SU-DHL-6 (cell line): ENCODE measurements around the gene PRSS12.

Experiments used
- H2AFZ ChIP-seq: fragments of 200-600 bp; sonication (generic); 2 replicates; pipeline ENCODE4 v1.6.1; 2014; ENCODE audit warnings: low read depth, mild to moderate bottlenecking, moderate library complexity, mixed read lengths, antibody characterized with exemption, low read length; ENCODE audit not compliant: severe bottlenecking
- H3F3A ChIP-seq: fragments of 200-600 bp; shearing (Covaris generic); 2 replicates; pipeline ENCODE4 v1.6.0; 2016; ENCODE audit warnings: antibody characterized with exemption, mild to moderate bottlenecking; ENCODE audit not compliant: insufficient read depth
- H3K27ac ChIP-seq: fragments of 200-600 bp; sonication (generic); 2 replicates; pipeline ENCODE4 v1.5.1; 2016; ENCODE audit warnings: low read depth, mild to moderate bottlenecking, low read length, moderate library complexity, mixed read lengths
- H3K27me3 ChIP-seq: fragments of 200-600 bp; sonication (generic), shearing (Covaris generic); 2 replicates; pipeline ENCODE4 v1.6.0; 2014; ENCODE audit warnings: mild to moderate bottlenecking, low read length
- H3K36me3 ChIP-seq: fragments of 200-600 bp; sonication (generic); 2 replicates; pipeline ENCODE4 v1.6.1; 2014; ENCODE audit warnings: mild to moderate bottlenecking, low read length, mixed read lengths
- H3K4me2 ChIP-seq: fragments of 300-600, 200-600 bp; shearing (Covaris generic), sonication (generic); 2 replicates; pipeline ENCODE4 v1.6.0; 2014; ENCODE audit warnings: low read length, low read depth, mild to moderate bottlenecking; ENCODE audit not compliant: poor library complexity, severe bottlenecking
- H3K4me3 ChIP-seq: fragments of 200-600 bp; sonication (generic); 2 replicates; pipeline ENCODE4 v1.5.1; 2014; ENCODE audit warnings: antibody characterized with exemption, low read length, mild to moderate bottlenecking, mixed read lengths; ENCODE audit not compliant: insufficient read depth, poor library complexity, severe bottlenecking
- H3K79me2 ChIP-seq: fragments of 200-600 bp; sonication (generic); 2 replicates; pipeline ENCODE4 v1.6.1; 2014; ENCODE audit warnings: mild to moderate bottlenecking, low read length, moderate library complexity; ENCODE audit not compliant: insufficient read depth
- H3K9ac ChIP-seq: fragments of 200-600 bp; sonication (generic); 2 replicates; pipeline ENCODE4 v1.7.0; 2014; ENCODE audit warnings: mild to moderate bottlenecking, low read length
- H3K9me2 ChIP-seq: fragments of 200-600 bp; sonication (generic); replicated peaks from 2 replicates; pipeline ENCODE4 v1.6.1; 2014; ENCODE audit warnings: low read length; ENCODE audit not compliant: insufficient read depth
- H3K9me3 ChIP-seq: fragments of 200-600 bp; sonication (generic); 2 replicates; pipeline ENCODE4 v1.6.1; 2014; ENCODE audit warnings: low read length, mixed read lengths; ENCODE audit not compliant: insufficient read depth
- H4K20me1 ChIP-seq: fragments of 200-600 bp; sonication (generic); 2 replicates; pipeline ENCODE4 v1.6.1; 2014; ENCODE audit warnings: low read depth, mild to moderate bottlenecking, antibody characterized with exemption, low read length, moderate library complexity, mixed read lengths
- CTCF ChIP-seq: fragments of 200-600 bp; sonication (generic); IDR thresholded peaks from one replicate; pipeline ENCODE4 v1.5.1; 2017; ENCODE audit warnings: antibody characterized with exemption, mild to moderate bottlenecking, low read length, moderate library complexity; ENCODE audit not compliant: insufficient read depth, poor library complexity, severe bottlenecking
- EZH2phosphoT487 ChIP-seq: fragments of 200-600 bp; sonication (generic), shearing (Covaris generic); conservative IDR thresholded peaks from 2 replicates; pipeline ENCODE4 v1.6.1; 2018; ENCODE audit warnings: mild to moderate bottlenecking, antibody characterized with exemption, low read length, moderate library complexity, mixed read lengths

PRSS12 gene

GRCh38 chr4:118289794-118290193 is 63.0 kb downstream of the PRSS12 start:
- Histone ChIP-seq H3K79me2 (no peaks in the 10 kb centered on the region), H3K4me2 (no peak overlapping the region), H3K9me2 (no peaks in the 10 kb centered on the region), H3K9me3 (no peaks in the 10 kb centered on the region), H3K27me3 (no peaks in the 10 kb centered on the region), H3F3A (peaks cover 5% of the 10 kb centered on the region; the same call in 1 of the 2 replicates), H2AFZ (no peak overlapping the region), H3K4me3 (no peak overlapping the region), H3K9ac (no peak overlapping the region), H3K36me3 (no peaks in the 10 kb centered on the region), H4K20me1 (no peaks in the 10 kb centered on the region), H3K27ac (no peak overlapping the region)
- TF ChIP-seq EZH2phosphoT487 (no peak), CTCF (no peak)

- H4K20me1 ChIP-seq, result no peaks in the 10 kb centered on the region
- no peak overlapping the region for H3K27ac ChIP-seq
- H3K27me3 ChIP-seq, result no peaks in the 10 kb centered on the region
- TF ChIP-seq CTCF (no peak), EZH2phosphoT487 (no peak)
- no peaks in the 10 kb centered on the region for H3K79me2 ChIP-seq
- no peak overlapping the region for H2AFZ ChIP-seq
- H3K9me2 ChIP-seq, result no peaks in the 10 kb centered on the region
- H3K36me3 ChIP-seq, result no peaks in the 10 kb centered on the region
- H3K9me3 ChIP-seq, result no peaks in the 10 kb centered on the region
- H3K4me2 ChIP-seq, result no peak overlapping the region
- peaks cover 25% of the 10 kb centered on the region for H3F3A ChIP-seq
- H3K9ac ChIP-seq, result no peak overlapping the region
- no peak overlapping the region for H3K4me3 ChIP-seq
Observed at GRCh38 chr4:118287711-118288451, 64.9 kb downstream of the PRSS12 start.

- H3F3A ChIP-seq, result peaks cover 37% of the 10 kb centered on the region
- H3K4me2 ChIP-seq, result no peak overlapping the region
- H3K27me3 ChIP-seq, result no peaks in the 10 kb centered on the region
- H4K20me1 ChIP-seq, result no peaks in the 10 kb centered on the region
- H3K36me3 ChIP-seq, result no peaks in the 10 kb centered on the region
- H3K27ac ChIP-seq, result no peak overlapping the region
- no peak overlapping the region for H3K4me3 ChIP-seq
- TF ChIP-seq EZH2phosphoT487 (no peak), CTCF (no peak)
- no peaks in the 10 kb centered on the region for H3K9me3 ChIP-seq
- H2AFZ ChIP-seq, result no peak overlapping the region
- no peaks in the 10 kb centered on the region for H3K9me2 ChIP-seq
- no peak overlapping the region for H3K9ac ChIP-seq
- no peaks in the 10 kb centered on the region for H3K79me2 ChIP-seq
Observed at GRCh38 chr4:118286685-118287084, 66.1 kb downstream of the PRSS12 start.
